Coronary artery (tissue), 2 donors: ENCODE measurements around the gene SEPTIN12.
A peak's percentile ranks its signal among the peaks of the same experiment; 100 is the strongest.

Experiments used
- DNase-seq: peaks from one replicate; pipeline ENCODE4 v3.0.0-alpha.2; 2017; ENCODE audit warnings: low spot score
- H3K27ac ChIP-seq, 2 donors: fragments of 200-600 bp; sonication (generic); one replicate each; pipeline ENCODE4 v1.5.1; 2016 to 2019
- H3K4me3 ChIP-seq: fragments of 200-600 bp; sonication (generic); 2 replicates; pipeline ENCODE4 v1.5.1; 2016; ENCODE audit warnings: mild to moderate bottlenecking, moderate library complexity
- CTCF ChIP-seq: fragments of 200-600 bp; sonication (generic); IDR thresholded peaks from one replicate; pipeline ENCODE4 v1.5.1; 2019; ENCODE audit warnings: antibody characterized with exemption

SEPTIN12 gene

GRCh38 chr16:4803401-4803844 is 15.3 kb upstream of the SEPTIN12 start:
- no peak for TF ChIP-seq CTCF
- DNase-seq: no peak
- Histone ChIP-seq H3K4me3 (peak overlapping the region; percentile 89), H3K27ac (no peak overlapping the region)

- no peak for TF ChIP-seq CTCF
- peak; percentile 95 for DNase-seq
- Histone ChIP-seq H3K4me3 (peak overlapping the region; percentile 89), H3K27ac (peak overlapping the region; percentile 51 to 92)
These were observed 14.6 kb upstream of the SEPTIN12 start for GRCh38 chr16:4802659-4803287.

- DNase-seq: no peak
- no peak for TF ChIP-seq CTCF
- Histone ChIP-seq H3K4me3 (peak within 1 kb of the TSS; percentile 89), H3K27ac (peak within 1 kb of the TSS; percentile 51 to 92)
These were observed 14.0 kb upstream of the SEPTIN12 start, which contains the start of gene ROGDI for GRCh38 chr16:4801962-4802658. Gene ROGDI (minus strand): TSS chr16:4802633. CDS start chr16:4802571, 62 bp downstream.

GRCh38 chr16:4801051-4801961 is 13.2 kb upstream of the SEPTIN12 start:
- Histone ChIP-seq H3K27ac (peak overlapping the region in 1 of 2 donors; percentile 92), H3K4me3 (peak overlapping the region; percentile 89)
- no peak for TF ChIP-seq CTCF
- DNase-seq: no peak

GRCh38 chr16:4800290-4801041 is 12.3 kb upstream of the SEPTIN12 start:
- H3K27ac ChIP-seq: no peak overlapping the region
- DNase-seq: no peak
- TF ChIP-seq CTCF: no peak
- H3K4me3 ChIP-seq: no peak overlapping the region

- Histone ChIP-seq H3K27ac (no peak overlapping the region), H3K4me3 (no peak overlapping the region)
- no peak for DNase-seq
- TF ChIP-seq CTCF: no peak
These were observed 11.2 kb upstream of the SEPTIN12 start for GRCh38 chr16:4799171-4799855.
